Activated CD4-positive, alpha-beta T cell treated with anti-CD3 and anti-CD28 coated beads, Interleukin-2, amount 50 U/mL, for 48 hours (primary cell): ENCODE data around the gene RFWD3.
"Not testable (repeated sequence)": the region's sequence is repeated elsewhere in the genome, so short reads cannot be mapped to it uniquely, and the experiment has no call there.

Experiments used
- DNase-seq, 2 experiments: peaks; one replicate each; pipeline ENCODE4 v3.0.0-alpha.2; 2020

RFWD3 gene, protein sequence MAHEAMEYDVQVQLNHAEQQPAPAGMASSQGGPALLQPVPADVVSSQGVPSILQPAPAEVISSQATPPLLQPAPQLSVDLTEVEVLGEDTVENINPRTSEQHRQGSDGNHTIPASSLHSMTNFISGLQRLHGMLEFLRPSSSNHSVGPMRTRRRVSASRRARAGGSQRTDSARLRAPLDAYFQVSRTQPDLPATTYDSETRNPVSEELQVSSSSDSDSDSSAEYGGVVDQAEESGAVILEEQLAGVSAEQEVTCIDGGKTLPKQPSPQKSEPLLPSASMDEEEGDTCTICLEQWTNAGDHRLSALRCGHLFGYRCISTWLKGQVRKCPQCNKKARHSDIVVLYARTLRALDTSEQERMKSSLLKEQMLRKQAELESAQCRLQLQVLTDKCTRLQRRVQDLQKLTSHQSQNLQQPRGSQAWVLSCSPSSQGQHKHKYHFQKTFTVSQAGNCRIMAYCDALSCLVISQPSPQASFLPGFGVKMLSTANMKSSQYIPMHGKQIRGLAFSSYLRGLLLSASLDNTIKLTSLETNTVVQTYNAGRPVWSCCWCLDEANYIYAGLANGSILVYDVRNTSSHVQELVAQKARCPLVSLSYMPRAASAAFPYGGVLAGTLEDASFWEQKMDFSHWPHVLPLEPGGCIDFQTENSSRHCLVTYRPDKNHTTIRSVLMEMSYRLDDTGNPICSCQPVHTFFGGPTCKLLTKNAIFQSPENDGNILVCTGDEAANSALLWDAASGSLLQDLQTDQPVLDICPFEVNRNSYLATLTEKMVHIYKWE

DNA sequence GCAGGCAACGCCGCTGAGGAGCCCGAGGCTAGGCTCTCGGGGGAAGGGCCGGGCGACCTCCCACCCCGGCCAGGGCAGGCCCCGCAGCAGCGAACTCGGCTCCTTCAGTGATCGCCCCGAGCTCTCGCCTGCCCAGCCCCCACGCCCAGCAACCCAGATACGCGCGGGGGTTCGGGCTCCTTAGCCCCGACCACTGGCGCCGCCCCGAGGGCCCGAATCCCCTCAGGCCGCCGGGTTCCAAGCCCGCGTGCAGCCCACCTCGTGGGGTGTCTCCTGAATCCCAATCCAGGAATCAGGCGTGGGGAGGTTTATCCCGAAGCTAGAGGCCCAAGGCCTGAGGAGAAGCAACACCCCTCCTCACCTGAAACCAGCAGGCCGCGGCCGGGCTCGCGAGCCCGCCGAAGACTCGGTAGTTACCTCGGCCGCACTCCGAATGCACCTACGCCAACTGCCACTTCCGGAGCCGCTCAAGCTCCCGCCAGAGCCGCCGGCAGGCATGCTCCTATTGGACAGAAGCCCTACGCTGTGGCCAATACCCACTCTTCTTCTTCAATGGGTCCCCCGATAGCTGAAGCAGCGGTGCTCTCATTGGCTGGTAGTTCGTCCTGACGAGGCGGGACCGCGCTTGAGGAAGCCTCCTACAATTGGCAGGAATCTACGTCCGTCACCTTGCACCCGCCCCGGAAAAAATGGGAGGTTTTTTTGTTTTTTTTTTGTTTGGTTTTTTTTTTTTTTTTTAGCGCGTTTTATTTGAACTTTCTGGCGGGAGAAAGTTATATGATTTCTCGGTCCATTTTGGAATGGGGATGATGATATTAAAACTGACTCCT, at the start of gene RFWD3:
RFWD3 (minus strand) TSS at position 453 of the 830 bp plus-strand sequence. CDS start 5,428 bp downstream, outside the sequence.
- DNase-seq: peak; percentile 93 to 95

DNA sequence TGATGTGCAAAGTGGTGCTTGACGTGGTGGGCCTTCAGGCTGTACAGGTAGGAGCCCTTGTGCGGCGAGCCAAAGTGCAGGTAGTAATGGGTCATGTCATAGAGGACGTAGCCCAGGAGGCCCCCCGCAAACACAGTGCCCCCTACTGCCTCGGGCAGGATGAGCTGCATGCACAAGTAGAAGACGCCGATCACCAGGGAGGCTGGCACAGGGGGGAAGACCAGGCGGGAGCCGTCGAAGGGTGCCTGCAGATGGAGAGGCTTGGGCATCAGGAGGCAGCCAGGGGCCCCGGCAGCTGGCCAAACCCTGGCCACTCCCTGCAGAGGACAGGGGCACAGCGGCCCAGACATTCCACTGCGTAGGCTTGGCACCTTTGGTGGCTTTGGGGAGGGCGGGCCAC, 49.7 kb upstream of the RFWD3 start:
- no peak for DNase-seq

DNA sequence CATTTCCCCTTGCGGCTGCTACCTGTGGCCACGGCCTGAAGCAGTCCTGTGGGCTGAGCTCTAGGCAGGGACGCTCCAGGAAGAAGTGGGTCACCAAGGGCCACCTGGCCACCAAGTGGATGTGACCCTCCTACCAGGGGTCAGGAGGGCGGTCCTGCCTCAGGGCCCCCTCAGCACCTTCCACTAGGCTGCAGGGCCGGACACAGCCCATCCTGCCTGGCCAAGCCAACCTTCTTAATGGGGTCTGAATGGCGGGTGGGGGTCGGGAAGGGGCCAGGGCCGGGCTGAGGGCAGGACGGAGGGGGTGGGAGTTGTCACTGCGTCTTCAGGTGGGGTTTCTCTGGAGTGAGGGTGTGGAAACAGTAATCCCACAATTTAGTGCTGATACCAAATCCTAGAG, 47.2 kb upstream of the RFWD3 start:
- no peak for DNase-seq

DNA sequence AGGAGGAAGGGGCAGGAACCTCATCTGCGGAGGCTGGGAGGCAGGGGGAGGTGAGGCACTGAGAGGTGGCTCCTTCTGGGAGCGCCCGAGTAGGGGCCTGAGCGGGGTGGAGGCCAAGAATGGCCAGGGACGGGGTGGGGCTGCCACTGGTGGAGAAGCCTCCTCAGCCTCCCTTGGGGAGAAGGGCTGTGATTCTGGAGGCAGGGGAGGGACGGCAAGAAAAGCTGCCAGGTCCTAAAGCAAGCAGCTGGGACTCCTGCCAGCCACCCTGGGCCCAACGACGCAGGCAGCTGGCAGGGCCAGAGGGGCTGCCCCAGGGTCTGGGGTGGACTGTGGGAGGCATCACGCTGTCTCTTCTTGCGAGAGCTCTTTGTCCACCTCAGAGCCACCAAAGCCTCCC, 46.6 kb upstream of the RFWD3 start:
- DNase-seq: no peak

DNA sequence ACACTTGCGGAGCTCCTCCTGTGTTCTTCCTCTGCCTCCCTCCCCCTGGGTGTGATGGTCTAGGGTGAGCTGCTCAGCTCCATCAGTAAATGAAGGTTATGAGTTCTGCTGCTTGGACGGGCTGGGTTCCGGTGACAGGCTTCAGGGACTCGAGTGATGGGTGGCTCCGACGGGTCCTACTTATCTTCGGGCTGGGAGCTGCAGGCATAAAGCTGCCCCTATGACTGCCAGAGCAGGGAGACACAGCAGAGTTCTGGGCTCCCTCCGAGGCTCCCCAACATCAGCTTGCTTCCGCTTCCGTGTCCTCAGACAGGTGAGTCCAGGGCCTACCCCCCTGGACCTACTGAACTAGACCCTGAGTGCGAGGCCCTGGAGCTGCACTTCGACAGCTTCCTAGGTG, 45.3 kb upstream of the RFWD3 start:
- DNase-seq: no peak

DNA sequence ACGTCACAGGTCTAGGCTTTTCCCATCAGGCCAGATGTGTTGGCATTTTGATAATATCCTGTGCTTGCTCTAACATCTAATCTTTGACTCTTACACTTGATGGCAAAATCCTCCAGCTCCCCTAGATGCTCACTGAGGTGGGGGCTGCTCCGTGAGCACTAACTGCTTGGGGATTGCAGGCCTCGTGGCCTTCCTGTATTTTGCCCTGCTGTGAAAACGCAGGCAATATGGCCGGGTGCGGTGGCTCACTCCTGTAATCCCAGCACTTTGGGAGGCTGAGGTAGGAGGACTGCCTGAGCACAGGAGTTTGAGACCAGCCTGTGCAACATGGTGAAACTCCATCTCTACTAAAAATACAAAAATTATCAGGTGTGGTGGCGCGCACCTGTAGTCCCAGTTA, 43.7 kb upstream of the RFWD3 start:
- DNase-seq: no peak

DNA sequence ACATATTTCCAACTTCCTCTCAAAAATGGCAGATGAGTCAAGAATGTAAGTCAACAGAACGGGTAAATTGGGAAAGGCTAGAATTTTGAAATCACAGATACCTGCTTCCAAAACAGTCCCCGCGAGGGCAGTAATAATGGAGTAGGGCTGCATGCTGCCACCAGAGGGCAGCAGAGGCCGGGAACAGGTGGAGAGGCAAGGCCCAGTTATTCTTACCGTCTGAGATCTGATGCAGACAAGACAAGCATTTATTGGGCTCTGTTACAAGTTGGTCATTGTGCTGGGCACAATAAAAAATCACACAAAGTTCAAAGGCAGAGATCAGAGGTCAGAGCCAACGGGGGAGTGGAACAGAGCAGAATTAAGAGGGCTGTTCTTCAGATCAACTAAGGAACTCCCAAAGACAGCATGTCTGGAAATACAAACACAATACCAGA, 42.8 kb upstream of the RFWD3 start:
- peak; percentile 82 to 85 for DNase-seq

DNA sequence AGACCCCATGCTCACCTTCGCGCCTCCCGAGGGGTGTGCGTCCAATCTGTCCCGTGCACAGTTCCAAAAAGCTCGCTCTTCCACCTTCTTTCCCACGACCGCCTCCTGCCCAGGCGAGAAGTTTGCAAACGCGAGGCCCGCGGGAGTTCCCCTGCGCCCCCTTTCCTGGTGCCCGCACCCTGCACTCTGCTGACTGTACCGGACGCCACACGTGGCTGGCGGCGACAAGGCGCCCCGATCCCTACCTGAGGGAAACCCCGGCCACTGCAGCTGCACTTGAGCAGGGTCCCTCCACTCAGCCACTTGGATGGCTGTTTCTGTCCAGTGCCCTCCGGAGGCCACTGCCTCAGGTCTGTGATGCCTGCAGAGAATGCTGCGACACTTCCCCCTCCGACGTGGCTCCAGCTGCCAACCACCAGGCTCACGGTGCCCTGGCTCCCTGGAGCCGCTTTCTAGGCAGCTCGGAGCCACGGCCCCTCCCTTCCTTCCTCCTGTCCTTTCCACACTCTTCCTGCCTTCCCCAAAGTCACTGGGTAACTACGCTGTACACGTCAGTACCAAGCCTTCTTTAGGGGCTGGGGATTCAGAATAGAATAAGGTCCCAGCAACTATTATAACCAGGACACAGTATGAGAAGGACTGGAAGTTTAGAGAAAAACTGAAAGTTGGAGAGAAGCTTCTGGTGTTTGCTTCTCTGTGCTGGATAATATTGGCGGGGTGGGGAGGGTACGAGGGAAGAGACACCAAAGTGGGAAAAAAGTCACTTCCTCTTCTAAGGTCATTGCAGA, 34.0 kb upstream of the RFWD3 start, which contains the start of gene MLKL:
MLKL (minus strand) TSS at position 425 of the 788 bp plus-strand sequence. CDS start 5,105 bp downstream, outside the sequence.
- peak; percentile 63 to 72 for DNase-seq

DNA sequence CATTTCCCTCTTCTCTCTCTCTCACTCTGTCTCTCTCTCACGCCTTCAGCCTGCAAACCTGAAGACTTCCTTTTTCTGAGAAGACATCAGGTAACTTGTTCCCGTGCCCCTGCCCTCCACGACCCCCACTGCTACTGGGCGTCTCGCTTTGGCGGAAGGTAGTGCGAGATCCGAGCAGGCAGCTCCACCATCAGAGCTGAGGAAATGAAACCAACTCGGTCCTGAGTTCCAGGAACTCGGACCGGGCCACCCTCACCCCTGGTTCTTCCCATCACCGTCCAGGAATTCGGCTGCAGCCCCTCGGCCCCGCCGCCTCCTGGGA, 33.4 kb upstream of the RFWD3 start:
- DNase-seq: peak in 1 of 2 experiments; percentile 37

DNA sequence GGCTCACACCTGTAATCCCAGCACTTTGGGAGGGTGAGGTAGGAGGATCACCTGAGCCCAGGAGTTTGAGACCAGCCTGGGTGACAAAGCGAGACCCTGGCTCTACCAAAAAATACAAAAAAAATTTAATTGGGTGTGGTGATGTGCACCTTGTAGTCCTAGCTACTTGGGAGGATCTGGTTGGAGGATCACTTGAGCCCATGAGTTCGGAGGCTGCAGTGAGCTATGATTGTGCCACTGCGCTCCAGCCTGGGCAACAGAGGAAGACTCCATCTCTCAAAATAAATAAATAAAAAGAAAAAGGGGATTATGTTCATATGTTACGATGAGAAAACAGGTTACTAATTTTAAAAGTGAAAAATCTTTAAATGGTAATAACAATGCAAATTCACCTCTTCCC, 33.0 kb upstream of the RFWD3 start:
- DNase-seq: peak in 1 of 2 experiments; percentile 19

DNA sequence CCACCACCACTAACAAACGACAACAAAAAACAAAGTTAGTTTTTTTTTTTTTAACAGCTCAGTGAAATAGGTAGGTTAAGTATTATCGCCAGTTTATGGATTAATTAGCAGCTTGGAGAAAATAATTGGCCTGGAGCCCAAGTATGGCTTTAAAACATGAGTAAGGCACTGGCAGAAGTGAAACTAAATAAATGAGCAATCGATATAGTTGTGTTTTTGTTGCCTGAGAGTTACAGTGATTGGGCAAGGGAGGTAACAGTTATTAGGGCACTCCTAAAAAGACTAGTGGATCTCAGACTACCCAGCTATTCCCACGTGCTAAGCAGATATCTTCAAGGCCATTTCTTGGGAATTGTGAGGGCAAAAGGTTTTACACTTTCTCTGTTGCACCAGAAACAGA, 31.5 kb upstream of the RFWD3 start:
- DNase-seq: no peak

DNA sequence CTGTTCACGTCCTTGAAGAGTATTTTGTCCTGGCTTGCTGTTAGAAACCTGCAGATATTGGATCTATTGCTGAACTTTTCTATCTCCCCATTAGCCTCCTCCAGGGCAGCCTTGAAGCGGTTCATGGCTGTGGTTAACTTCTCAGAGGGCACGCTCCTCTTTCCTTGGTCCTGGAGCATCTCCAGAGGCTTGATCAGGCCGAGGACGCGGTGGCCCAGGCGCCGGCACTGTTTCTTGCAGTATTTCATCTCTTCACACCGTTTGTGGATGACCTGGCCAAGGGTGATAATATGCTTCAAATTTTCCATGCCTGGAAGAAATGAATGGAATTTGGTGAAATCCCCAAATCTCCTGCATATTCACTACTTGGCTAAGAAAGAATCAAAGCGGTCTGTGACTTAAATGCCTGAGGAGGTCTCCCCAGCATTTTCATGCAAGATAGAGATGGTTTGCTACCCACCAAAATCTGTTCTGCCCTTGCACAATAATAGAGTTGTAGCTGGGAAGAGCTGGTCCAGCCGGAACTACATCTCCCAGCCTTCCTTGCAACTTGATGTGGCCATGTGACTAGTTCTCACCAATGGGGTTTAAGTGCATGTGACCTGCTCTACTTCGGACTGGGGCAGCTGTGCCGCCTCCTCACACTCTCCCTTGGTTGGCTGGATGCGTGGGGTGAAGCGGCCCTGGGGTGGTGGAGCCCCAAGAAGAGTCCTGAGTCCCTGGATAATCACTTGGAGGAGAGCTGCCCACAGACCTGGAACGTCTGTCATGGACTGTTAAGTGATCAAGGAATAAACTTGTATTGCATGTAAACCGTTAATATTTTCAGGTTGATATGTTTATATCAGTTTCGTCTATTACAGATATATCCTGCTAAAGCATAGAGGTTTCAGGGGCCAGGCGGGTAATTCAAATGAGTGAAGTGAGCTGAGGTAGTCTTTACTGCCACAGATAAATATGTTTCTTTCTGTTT, 29.1 kb upstream of the RFWD3 start:
- peak; percentile 38 to 65 for DNase-seq

DNA sequence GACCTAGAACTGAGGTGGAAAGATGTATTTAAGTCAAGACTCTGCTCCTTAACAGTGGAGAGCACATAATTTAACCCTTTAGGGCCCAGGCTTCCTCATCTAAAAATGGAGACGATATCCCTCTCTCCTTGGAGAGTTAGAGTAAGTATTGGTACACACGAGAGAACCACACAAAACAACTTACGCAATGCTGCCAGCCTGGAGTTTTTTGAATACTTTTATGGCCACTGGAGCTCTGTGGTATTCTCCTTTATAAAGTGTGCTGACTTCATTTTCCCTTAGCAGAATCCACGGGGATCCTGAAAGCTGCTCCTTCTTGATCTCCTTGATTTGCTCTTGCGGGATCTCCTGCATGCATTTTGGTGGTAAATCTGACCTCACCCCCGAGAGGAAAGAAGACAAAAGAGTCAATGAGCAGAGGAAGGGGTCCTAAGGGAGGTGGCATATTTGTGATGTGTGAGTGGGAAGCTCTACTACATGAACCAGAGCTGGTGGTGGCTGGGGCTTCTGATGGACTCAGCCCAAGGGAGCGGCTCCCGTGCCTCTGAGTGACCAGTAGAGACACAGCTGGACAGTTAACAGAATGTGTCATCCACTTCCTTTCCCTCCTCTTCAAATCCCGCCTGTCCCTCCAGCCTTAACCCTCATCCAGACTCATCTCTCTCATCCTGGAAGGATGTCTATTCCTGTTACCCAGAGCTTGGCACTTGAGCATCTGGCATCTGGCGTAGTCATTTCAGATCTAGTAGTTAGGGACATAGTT, 24.6 kb upstream of the RFWD3 start:
- DNase-seq: no peak

DNA sequence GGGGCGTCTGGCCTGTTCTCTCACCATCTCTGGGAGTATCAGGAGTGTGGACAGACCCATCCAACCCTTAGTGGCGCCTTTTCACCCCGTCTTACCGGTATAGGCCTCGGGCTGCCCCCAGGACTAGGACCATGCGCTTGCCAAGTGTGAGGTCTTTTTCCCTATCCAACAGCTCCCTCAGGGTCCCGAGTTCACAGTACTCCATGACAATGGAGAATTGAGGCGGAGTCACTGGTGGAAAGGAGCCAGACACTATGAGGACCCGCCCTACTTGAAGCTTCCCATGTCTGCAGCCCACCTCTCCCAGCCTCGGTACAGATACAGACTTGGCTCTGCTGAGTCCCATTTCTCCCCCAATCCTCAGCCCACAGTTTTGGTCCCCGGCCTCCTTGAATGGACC, 15.9 kb upstream of the RFWD3 start:
- no peak for DNase-seq

DNA sequence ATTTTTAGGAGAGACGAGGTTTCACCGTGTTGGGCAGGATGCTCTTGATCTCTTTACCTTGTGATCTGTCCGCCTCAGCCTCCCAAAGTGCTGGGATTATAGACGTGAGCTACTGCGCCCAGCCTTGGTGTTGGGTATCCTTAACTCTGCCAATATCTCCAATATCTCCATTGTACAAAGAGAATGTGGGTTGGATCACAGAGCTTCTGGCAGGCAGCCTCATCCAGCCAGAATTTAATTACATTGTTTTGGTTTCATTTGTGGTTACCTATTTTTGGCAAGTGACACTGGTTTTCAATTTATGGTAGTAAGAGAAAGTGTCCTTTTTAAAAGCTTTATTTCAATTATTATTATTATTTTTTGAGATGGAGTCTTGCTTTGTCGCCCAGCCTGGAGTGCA, 14.0 kb upstream of the RFWD3 start:
- no peak for DNase-seq

DNA sequence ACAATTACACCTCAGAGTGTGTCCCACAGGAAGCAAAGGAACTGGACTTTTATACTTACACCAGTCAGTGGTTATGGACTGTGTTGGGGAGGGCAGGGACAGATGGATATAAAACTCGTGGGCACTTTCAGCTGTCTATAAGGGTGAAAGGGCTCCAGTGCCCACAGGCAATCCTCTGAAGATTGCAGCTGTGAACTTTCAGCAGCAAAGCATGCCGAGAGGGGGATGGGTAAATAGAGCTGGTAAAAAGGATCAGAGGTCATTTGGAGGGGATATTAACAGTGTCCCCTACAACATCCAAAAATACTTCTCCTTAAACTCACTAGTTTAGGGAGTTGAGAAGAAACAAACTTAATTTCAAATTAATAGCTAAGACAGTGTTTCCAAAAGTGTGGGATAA, 13.3 kb upstream of the RFWD3 start:
- DNase-seq: no peak

DNA sequence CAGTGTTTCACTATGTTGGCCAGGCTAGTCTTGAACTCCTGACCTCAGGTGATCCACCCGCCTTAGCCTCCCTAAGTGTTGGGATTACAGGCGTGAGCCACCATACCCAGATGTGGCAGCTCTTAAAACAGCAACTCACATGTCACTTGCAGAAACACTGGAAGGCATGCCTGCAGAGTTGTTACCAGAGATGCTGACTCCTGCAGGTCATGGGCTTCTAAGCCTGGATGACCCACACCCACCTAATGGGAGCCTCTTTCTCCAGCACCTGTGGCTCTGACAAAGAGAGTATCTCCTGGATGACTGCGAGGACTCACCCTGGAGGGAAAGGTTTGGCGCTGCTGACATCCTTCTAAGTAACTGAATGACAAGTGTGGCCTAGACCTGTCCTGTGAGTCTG, 11.2 kb upstream of the RFWD3 start:
- no peak for DNase-seq

DNA sequence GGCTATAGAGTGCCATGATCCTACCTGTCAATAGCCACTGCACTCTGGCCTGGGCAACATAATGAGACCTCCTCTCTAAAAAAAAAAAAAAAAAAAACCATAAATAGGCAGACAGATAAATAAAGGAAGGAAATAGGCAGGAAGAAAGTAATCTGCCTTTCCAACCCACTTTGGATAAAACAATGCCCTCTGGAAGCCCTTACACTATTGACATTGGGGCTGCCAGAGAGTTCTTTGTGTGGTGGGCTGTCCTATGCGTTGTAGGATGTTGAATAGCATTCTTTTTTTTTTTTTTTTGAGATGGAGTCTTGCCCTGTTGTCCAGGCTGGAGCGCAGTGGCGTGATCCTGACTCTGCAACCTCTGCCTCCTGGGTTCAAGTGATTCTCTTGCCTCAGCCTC, 7.2 kb upstream of the RFWD3 start:
- no peak for DNase-seq

DNA sequence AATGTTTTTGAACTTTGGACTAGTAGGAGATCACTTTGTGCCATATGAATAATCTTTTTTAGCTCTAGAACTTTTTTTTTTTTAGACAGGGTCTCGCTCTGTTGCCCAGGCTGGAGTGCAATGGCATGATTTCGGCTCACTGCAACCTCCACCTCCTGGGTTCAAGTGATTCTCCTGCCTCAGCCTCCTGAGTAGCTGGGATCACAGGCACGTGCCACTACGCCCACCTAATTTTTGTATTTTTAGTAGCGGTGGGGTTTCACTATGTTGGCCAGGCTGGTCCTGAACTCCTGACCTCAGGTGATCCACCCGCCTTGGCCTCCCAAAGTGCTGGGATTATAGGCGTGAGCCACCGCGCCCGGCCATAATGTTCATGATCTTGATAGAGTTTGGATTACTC, 2.2 kb upstream of the RFWD3 start:
- not testable (repeated sequence) for DNase-seq

DNA sequence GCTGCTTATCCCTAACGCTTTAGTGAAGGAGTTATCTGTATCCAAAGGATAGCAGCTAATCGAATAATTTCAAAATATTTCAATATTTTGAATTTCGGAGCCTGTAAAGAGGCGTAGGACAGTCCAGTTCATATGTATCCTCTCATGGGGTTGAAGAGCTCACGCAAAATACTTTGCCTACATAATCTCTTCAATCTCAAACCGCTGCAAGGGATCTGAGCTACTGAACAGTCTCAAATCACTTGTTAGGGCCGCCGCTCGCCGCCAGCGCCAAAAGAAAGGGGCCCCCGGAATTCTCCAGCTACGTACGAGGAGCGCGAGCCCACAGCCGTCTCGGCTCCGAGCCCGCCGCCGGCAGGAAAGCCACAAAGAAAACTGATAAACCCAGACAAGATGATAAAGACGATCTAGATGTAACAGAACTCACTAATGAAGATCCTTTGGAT, 601 bp upstream of the RFWD3 start:
- DNase-seq: peak; percentile 42 to 53
